Measurements from ENCODE around the gene SFMBT1.

Gene SFMBT1

DNA sequence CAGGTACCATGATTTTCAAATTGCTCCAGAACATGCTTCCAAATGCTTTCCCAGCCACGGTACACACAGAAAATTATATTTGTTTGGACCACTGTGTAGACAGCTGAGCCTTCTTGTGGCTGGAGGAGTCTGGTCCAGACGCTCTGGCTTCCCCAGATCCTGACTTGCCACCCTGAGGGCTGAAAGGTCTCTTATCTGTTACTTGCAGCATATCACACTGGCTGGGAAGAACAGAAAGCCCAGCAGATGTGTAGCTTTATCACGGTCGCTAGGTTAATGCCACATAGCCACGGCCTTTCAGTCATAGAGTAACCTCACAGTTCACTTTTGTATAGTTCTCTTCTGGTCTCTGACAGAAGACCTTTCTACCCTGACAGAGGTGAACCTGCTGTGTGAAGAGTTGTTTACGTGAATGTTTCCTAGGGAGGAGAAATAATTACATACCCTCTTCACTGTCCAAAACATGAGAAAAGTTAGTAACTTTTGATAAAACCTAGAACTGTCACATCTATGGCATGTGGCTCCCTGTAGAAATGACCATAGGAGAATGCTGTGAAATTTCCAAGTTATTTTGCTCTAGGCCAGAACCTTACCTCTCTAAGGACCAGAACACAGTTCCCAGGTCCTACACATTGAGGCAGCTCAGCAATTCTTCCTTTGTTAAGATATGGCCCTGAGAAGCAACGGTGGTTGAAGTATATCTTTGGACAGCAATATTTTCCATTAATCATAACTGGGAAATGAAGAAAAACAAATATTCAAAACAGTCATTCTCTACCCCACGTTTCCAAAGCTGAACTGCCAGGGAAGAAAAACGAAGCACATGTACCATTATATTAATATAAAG is 132.8 kb downstream of the SFMBT1 start:
- no peak for DNase-seq

DNA sequence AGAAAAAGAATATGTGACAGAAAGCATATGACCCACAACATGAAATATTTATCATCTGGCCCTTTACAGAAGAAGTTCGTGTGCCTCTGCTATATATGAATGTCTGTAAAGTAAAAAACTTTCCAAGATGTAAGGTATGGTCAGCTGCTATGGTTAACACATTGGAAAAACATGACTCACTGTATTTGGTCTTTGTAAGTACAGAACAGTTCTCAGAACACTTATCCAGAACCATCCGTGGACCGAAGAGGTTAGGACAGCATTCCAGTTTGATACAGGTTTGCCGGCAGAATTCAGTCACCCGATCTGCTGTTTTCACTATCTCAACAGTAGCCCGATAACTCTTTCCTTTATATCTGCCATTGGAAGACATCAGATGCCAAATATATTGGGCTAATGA is 135.1 kb downstream of the SFMBT1 start:
- no peak for DNase-seq

DNA sequence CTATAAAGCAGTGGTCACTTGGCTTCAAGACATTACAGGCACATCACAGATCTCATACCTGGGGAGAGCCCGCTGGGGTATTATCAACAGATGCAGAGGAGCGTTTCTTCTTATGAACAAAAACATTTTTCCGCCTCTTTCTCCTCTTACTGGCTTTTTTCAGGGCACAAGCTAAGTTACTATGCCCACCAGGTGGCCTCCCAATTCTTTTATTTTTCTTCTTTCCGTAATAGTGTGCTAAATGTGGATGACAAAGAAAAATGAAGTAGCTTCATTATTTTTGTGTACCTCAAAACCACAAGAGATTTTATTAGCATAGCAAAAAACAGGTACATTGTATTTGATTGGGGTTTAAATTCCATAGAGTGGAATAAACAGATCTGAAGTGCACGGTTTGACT is 138.4 kb downstream of the SFMBT1 start:
- DNase-seq, result no peak

DNA sequence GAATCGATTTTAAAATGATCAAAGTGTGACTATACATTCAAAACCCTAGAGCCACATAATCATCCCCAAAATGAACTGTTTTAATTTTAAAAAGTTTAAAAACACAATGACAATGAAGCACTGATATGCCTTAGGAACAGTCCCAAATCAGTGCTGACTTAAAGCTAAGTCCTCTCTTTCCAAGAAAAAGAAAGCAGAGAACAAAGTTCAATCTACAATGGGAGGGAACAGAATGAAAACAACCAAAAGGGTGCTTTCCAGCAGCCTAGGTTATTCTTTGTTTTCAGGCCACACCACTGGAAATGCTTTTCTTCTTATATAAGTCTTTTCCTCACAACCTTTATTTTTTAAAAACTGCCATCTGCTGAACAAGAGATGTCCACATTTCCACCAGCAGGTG is 141.3 kb downstream of the SFMBT1 start:
- DNase-seq, result no peak

DNA sequence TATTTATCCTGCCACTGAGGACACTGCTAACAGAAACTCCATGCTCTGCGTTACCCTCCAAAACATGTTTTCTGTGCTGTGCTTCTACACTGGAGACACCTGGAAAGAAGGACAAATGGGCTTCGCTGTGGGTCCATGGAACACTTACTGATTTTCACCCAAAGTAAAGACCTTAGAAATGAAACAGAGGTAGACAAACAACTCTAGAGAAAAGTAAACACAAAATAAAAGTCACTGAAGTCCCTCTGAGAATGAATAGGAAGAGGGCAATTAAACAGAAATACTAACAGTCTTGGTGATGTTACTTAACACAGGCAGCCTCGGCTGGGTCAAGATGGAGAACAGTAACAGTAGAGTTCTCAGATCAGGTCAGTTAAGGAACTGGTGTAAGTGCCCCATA is 141.9 kb downstream of the SFMBT1 start:
- no peak for DNase-seq

DNA sequence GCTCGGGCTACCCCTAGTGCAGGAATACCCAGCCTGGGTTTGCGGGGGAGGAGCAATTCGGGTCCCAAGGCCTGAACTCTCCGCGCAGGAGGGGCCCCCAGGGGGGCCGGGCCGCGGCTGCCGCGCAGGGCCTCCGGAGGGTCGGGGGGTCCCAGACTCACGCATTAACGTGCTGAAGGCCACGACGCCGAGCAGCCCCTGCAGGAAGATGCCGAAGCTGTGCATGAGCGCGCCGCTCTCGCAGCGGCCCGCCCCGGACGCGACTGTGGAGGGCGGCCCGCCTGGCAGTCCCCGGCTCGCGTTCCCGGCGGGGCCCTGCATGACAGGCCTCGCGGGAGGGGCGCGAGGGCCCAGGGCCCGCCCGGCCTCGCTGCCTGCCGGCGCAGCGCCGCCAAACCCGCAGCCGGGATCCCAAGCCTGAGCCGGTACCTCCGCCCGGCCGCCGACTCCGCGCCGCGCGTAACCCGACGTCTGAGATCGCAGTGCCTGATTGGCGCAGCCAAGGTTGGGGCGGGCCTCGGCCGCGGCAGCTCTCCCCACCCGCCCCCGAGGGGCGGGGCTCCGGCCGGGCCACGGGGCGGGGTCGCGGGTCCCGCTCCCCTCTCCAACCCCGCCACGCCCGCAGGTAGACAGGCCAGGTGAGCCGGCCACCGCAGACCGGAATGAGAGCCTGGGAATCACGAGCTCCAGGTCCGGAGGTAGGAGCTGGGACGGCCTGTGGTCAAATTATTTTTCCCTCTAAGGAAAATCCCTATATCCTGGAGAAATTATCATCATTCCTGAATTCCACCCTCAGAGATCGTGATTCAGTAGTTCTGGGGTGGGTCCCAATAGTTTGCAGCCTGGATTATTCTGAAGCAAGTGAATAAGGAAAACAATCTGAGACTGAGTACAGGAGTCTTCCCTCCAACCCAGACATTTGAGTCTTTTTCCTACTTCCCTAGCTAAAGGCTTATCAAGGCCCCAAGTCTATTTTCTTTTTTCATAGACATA is 148.4 kb downstream of the SFMBT1 start, which contains the start of gene STIMATE:
Gene STIMATE (minus strand): TSS at position 419 of the 993 bp plus-strand sequence. CDS start 98 bp downstream, at position 321.
- peak; percentile 86 for DNase-seq

DNA sequence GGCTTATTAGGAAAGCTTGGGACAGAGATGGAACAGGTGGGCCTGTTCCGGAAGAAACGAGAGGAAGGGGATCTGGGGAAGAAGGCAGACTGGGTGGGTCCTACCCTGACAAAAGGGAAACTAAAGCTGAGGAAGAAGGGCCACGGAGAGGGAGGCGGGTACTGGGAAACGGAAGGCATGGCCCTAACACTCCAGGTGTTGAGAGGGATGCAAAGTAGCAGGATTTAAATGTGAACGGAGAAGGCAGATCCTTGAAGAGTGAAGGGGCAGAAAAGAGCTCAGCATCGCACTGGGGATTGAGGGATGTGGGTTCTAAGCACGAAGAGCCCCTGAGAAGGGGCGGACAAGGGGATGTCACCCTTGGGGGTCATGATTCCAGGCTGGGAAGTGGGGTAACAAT is 149.3 kb downstream of the SFMBT1 start:
- no peak for DNase-seq

DNA sequence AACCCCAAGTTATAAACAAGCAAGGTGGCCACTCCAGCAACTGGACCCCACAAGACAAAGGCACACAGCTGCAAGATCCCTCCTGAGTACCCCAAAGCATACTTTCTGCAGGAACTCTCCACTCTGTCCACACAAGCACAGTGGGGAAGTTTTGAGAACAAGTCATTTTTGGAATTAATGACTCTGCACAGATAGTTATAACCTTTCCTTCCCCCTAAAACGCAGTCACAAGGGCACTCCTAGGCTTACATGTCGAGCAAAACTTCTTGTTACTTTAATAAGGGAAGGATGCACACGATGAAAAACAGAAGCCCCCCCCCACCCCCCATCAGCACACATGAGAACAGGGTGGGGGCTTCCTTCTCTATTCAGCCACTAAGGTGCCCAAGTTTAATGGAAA is 149.7 kb downstream of the SFMBT1 start:
- no peak for DNase-seq

DNA sequence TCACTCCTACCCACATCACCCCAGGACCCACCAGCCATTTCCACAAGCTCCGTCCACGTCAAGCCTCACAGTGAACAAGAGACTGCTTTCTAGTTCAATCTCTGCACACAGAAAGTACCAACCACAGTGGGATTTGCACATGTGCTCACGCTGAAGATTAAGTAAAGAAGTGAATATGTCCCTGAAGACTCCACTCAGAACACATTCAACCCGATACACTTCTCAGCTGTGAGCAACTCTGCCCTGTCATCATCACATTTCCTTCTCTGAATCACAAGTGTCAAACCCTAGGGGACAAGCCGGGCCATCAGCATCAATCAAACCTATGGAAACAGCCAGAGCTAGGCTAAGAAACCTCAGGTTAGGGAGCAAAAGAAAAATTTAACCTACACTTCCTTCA is 150.5 kb downstream of the SFMBT1 start:
- peak; percentile 21 for DNase-seq

DNA sequence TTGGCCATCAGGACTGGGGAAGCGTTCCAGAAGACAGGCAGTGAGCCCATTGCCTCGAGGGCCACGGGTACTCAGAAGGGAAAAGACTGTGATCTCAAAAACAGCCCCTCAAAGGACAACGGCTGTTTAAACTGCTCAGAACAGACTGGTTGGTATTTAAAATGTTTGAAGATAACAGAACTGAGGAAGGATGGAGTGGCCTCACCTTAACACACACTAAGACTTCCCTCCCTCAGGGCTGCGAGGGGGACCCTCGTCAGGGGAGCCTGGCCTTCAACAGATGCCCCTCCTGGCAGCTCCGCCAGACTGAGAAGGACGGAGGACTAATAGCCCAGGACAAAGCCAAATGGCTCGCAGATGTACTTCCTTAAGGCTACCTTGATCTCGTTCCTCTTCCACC is 151.1 kb downstream of the SFMBT1 start:
- DNase-seq, result no peak

DNA sequence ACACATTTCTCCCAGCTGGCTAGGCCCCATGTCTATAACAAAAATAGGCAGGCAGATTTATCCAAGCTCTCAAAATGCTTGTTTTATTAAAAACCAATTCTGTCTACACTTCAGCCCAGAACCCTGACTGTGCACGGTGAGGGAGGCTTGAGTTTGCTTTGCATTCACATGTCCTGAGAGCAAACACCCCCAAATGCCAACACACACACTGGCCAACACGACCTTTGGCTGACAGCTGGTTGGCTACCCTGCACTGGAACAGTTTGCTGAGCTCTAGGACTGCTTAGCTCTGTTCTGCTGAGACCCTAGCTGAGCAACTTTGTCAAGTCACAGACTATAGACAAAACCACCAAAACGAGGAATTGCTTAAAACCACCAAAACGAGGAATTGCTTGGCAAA is 152.2 kb downstream of the SFMBT1 start:
- no peak for DNase-seq

DNA sequence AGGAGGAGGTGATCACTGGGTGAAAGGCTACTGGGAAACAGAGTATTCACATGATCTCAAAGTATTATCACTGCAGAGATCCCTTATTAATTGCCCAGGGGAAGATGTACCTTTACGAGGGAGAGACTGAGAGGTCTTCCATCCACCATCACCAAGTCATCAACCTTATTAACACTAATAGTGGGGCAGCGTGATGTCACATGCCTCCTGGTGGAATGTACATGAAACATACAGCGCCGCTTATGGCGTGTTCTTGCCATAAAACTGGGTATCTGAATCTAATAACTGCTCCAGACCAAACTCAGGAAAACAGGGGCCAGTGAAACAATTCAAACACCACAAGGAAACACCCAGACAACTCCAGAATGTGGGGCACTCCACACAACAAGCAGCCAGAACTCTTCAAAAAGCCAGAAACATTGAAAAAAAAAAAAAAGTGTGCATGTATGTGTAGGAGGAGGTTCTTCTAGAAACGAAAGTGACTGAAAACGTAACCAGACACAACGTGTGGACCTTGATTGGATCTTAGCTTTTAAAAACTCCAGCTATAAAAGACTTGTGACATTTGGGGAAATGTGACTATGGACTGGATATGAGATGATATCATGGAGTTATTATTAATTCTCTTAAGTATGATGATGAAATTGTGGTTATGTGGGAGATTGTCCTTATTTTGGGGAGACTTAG is 153.1 kb downstream of the SFMBT1 start:
- DNase-seq, result peak; percentile 46

DNA sequence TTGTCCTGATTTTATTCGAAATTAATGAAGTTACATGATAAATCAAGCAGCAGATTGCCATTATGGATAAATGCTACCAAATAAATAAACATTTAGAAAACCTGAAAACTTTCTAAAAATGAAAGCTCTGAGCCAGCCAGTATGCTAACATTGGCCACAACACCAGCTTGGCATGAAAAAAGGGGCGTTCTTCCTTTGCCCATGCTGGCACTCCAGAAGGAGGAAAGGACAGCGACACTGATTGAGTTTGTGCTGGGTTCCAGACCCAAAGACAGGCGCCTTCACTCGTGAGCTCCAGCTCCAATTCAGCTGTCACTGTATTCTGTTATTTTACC is 153.6 kb downstream of the SFMBT1 start:
- DNase-seq, result no peak

DNA sequence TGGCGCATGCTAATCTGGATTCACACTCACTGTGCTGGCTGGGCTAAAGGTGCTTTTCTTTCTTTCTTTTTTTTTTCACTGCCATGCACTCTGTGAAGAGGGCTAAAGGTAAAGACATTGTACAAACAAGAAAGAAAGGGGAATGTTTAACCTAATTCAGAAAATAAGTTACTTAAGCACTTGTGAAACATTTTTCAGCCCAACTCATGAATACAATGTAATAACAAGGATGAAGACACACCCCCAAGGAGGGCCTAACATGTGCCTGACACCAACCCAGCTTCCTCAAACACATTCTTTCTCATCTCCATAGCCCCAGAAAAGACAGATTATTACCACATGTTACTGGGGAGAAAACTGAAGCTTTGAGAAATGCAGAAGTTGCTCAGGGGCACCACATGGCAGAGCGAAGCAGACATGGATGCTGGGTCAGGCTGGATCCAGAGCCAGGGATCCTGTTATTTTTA is 154.2 kb downstream of the SFMBT1 start:
- peak; percentile 17 for DNase-seq

DNA sequence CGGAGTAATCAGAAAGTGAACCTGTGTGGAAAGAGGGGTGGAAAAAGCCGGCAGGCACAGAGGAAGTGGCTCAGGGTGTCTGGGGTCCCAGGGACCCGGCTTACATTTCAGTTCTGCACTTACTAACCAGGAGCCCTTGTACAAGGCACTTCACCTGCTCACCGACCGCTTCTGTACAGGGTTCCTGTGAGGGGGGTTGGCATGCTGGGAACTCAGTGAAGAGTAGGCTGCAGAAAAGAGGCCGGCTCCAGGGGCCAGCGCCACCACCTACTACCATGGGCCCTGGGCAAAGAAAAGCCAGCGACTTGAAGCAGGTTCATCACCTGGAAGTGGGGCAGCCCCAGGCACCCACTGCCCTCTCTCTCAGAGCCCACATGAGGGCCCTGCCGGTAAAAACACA is 154.7 kb downstream of the SFMBT1 start:
- no peak for DNase-seq

DNA sequence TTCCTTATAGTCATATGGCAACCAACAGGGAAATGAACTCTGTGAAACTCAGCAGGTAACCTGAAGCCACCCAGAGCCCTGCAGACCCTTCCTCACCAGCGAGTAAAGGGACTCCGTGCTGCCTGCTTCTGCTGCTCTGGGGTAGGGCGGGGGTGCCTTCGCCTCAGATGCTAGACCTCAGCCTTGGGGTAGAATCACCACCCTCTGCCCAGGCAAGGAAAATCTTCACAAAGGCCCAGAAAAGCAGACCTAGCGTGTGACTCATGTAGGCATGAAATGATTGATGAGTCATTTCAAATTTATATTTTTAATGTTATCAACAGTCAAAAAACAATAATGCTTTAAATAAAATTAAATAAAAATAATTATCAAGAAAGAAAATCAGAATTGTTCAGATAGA is 155.1 kb downstream of the SFMBT1 start:
- DNase-seq, result peak; percentile 51

DNA sequence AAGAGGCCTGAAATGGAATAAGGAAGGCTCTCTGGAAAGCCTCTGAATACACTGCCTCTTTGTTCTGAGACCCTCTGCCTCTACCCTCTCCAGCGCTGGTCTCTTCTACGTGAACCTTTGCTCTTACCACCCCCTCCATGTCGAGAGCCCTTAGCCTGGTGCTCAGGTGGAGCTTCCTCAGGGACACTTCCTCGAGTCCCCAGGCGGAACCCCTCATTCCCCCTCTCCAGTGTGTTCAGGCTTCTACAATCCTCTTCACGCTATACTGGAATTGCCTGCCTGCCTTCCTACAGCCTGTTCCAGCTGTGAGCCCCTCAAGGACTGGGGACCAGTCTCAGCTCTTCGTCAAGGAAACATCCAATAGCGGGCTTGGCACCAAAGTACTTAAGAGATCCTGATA is 156.0 kb downstream of the SFMBT1 start:
- no peak for DNase-seq

DNA sequence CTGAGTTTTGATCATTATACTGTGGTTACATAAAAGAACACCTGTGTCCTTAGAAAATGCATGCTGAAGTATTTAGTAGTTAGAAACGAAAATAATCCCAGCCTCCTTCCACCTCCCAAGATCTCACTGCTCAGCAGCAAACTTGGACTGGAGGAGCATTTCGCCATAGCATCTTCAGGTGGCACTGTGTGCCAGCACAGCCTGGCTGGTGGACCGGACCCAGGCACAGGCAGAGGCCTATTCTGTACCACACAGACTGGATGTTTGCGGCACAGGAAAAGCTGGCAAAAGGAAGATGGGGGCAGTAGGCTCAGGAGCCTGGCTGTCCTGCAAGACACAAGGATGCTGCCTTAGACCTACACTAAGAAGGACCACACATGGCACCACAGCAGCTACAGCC is 158.7 kb downstream of the SFMBT1 start:
- no peak for DNase-seq

DNA sequence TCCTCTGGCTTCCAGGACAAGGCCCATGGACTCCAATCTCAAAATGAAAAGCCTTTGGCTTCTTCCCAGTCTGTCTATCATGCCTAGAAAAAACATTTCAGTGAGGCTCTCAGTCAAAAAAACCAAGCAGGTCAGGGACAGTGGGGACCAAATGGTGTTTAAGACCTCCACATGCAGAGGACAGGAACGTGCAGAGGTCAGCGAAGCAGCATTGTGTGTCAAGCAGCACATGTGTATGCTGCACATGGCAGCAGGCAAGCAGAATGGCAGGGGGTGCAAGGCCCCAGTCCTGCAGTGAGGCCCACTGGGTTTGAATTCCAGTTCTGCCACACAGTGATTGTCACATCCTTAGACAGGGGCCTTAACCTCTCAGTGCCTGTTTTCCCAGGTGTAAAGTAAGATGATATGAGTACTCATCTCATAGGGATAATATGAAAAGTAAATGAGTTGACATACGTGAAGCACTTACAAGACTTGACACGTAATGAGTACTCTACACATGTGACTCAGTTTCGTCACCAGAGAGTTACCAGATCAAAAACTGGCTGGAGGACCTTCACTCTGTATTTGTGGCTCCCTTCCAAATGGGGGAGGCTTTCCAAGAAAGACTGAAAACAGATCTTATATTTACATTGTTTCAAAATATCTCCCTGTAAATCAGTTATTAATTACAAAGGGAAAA is 159.7 kb downstream of the SFMBT1 start:
- no peak for DNase-seq

DNA sequence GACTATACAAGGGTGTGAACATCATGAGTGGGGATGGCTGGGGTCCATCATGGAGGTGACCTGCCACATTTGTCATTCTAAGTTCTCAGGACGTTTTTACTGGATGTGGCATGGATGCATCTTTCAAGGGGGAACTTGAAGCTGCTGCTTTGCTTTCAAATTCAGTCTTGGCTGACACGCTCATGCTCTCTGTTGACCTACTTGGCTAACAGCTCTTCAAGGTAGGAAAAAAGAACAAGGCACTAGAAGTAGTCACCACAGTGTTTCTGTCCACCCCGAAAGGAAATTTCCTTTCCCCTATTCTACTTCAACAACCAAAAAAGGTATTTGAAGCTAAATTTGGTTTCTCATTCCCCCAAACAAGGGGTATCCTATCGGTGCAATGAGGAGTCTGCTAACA is 163.5 kb downstream of the SFMBT1 start:
- DNase-seq, result no peak

DNA sequence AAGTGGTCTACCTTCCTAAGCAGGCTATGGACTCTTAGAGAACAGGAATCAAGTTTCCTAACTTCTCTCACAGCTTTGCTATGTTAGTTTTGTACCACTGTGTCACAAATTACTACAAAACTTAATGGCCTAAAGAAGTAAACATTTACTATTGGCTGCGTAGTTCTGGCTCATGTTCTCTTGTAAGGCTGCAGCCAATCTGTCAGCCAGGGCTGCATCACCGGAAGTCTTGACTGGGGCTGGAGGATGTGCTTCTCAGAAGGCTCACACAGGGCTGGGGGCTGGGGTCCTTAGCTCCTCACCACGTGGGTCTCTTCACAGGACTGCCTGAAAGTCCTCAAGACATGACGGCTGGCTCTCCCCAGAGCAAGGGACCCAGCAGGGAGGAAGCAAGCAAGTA is 164.0 kb downstream of the SFMBT1 start:
- DNase-seq, result no peak

DNA sequence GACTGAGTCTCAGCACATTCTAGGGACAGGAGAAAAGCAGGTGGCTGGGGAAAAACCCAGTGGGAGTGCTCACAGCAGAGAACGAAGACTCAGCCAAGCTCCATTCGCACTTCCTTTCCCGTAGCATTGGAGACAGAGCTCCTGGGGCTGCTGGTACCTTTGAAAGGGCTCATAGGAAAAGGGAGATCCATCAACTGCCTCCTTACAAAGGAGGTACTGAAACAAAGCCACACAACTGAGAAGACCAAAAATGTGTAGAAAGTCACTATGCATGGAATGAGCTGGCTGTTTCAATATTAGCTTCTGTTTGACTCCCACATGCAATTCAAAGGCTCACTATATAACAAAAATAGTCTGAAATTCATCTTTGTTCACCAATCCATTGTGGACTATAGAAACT is 165.4 kb downstream of the SFMBT1 start:
- DNase-seq, result no peak

DNA sequence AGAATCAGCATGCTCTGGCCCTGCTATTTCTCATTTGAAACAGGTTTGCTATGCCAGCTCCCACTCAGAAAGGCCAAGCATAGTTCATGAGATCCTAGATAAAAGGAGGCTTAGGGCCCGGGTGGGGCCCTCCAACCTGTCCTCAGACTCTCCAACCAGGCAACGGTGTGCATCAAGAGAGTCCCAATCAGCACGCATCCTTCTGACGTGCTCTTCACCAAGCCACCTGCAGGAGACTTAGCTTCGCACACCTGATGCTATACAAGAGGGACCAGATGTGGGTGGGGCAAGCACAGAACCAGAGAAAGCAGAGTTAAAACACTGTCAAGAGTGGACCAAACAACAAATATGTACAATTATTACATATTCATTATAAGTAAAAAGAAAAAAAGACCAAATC is 165.8 kb downstream of the SFMBT1 start:
- no peak for DNase-seq
